Measurements from ENCODE around the gene TIPRL. TPM values are rescaled to one million over a fixed set of nuclear protein-coding genes. Genes with fewer than 3 reads are reported as not detected.
"Not testable (repeated sequence)": the region's sequence is repeated elsewhere in the genome, so short reads cannot be mapped to it uniquely, and the experiment has no call there.

Gene TIPRL
- total and polyA plus RNA-seq, 9 of the 15 experiments (the other 6 are each of a cell fraction or from before 2014, with no cell fraction given), result 41.4 to 90.2 (median 69.9) TPM

GRCh38 chr1:168181063-168181720, 2.4 kb downstream of the TIPRL start:
- in situ Hi-C loops (cut with MboI); H3K4me3 ChIP-seq; ATAC-seq; H3K4me2 ChIP-seq (ENCODE audit: insufficient read depth, low read length); DNase-seq (ENCODE audit: extremely low read depth in 1 of 4, low spot score in 3 of 4); H3K27me3 ChIP-seq (ENCODE audit: control insufficient read depth in 2 of 2, insufficient read depth in 2 of 2, low read length in 2 of 2); H3K27ac ChIP-seq (ENCODE audit: extremely low read depth, low read depth, low read length); H3K9ac ChIP-seq (ENCODE audit: insufficient read depth in 1 of 2, low read depth in 2 of 2, low read length in 2 of 2); FAIRE-seq; intact Hi-C loops (cut with micrococcal nuclease); H4K20me1 ChIP-seq (replicated peaks; ENCODE audit: control insufficient read depth, insufficient read depth, low read length); CTCF ChIA-PET (ENCODE audit: low intra/inter-chr PET ratio); H3K9me1 ChIP-seq (ENCODE audit: control insufficient read depth, insufficient read depth, low read length); H3K9me3 ChIP-seq (replicated peaks; ENCODE audit: control insufficient read depth, insufficient read depth, low read depth, low read length); BruUV-seq (replicated peaks); H2AFZ ChIP-seq (ENCODE audit: low read depth, low read length); TF ChIP-seq ZBTB40 (CRISPR knock-in tag; IDR thresholded peaks at IDR 0.05): not testable (repeated sequence)
- POLR2A ChIA-PET, result interaction anchor here (0.6 to 1.0 kb wide), 2 partner anchors 17 to 257 kb away, joined by 3 to 4 read pairs; no protein-coding TSS in a partner anchor
- peak; percentile 50; the same call in 1 of the 2 replicates for TF ChIP-seq ZBTB40 (IDR thresholded peaks at IDR 0.05)
- 91% methylated on average over 15 of the region's 15 CpGs for WGBS (ENCODE audit: insufficient coverage, low coverage, missing lambda C conversion rate)
- Histone ChIP-seq H3K36me3 (ENCODE audit: control insufficient read depth, insufficient read depth, low read length) (peaks cover 18% of the 10 kb centered on the region), H3K79me2 (ENCODE audit: control insufficient read depth, insufficient read depth, low read length) (peaks cover 50% of the 10 kb centered on the region), H3K4me1 (replicated peaks in 1 of 2; ENCODE audit: control insufficient read depth in 2 of 2, insufficient read depth in 2 of 2, low read length in 2 of 2) (peaks cover 6 to 11% of the 10 kb centered on the region in 2 experiments; a peak in 4 of 5 replicates)
